Stimulated activated CD4-positive, alpha-beta T cell treated with anti-CD3 and anti-CD28 coated beads, Interleukin-1b, Interleukin-23, amount 100 ng/mL, for 24 hours (primary cell): Measurements from ENCODE around the gene PYCR2.

Experiments used
- DNase-seq, 4 experiments: peaks; one replicate each; pipeline ENCODE4 v3.0.0-alpha.2; 2020; ENCODE audit warnings: low read depth in 4 of 4, low spot score in 1 of 4

Gene PYCR2

GRCh38 chr1:225921734-225922709, 2.0 kb downstream of the PYCR2 start:
- DNase-seq = no peak

- peak in 1 of 4 experiments; percentile 25 for DNase-seq
Measured at GRCh38 chr1:225919906-225920305, 4.1 kb downstream of the PYCR2 start.

DNA sequence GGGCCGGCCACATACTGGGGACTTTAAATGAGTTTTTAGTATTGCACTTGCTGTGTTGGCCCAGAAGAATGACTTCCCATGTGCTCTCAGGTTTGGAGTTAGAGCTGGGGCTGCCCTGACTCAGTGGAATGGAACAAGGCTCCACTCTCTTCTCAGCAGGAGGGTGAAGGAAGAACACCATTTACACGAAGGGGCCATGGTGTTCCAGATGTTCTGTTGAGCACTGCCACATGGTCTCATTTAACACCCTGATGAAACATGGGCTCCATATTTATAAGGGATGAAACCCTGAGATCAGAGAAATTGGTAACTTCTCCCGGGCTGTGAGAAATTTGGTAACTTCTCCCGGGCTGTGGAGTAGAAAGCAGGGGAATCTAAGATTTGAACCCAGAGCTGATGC, 5.8 kb downstream of the PYCR2 start:
- DNase-seq = no peak

- no peak for DNase-seq
Measured at GRCh38 chr1:225917536-225917935, 6.5 kb downstream of the PYCR2 start.

DNA sequence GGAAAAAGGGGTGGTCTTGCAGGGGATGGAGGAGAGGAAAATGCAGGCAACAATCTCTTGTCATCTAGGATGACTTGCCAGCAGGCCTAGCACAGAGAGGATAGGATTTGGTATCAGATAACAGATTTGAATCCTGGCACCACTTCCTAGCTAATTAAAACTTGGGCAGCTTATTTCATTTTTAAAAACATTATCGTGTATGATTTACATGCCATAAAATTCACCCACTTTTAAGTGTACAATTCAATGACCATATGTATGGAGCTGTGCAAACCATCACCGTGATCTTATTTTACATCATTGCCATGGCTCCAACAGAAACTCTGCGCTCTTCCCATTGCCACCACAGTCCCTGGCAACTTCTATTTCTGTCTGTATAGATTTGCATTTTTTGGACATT, 6.9 kb downstream of the PYCR2 start:
- DNase-seq = no peak

- no peak for DNase-seq
Measured at GRCh38 chr1:225915538-225915991, 8.5 kb downstream of the PYCR2 start.

DNA sequence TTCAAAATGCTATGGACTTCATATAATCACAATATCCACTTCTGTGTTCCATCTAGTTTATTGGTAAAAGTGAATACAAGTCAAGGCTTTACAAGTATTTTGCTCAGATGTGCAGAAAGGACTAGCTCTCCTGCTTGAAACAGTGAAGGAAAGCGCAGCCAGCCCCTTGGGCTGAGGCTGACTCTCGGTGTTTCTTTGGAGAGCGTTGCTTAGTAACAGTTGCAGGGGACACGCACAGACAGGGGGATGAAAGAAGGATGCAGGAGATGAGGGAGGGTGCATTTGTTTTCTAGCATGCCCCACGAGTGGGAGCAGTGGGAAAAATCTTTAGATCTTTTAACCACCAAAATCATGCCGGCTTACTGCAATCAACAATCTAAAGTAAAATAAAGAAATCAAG, 9.1 kb downstream of the PYCR2 start:
- DNase-seq = no peak

DNA sequence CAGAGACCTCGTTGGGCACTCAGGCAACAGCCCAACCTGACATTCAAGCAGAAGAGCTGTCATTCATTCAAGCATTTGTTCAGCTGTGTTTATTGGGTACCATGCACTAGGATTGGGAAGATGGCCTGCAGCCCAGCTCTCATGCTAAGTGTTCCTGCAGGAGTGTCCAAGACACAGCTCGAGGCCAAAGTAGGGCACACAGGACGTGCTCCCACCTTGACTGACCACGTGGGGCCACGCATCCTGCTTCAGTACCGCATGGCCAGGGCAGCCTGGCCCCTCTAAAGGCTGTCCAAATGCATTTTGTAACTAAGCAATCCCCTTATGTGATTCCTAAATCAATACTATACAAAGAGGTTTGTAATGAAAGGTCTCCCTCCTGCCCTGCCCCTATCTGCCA, 9.7 kb downstream of the PYCR2 start:
- DNase-seq = no peak

DNA sequence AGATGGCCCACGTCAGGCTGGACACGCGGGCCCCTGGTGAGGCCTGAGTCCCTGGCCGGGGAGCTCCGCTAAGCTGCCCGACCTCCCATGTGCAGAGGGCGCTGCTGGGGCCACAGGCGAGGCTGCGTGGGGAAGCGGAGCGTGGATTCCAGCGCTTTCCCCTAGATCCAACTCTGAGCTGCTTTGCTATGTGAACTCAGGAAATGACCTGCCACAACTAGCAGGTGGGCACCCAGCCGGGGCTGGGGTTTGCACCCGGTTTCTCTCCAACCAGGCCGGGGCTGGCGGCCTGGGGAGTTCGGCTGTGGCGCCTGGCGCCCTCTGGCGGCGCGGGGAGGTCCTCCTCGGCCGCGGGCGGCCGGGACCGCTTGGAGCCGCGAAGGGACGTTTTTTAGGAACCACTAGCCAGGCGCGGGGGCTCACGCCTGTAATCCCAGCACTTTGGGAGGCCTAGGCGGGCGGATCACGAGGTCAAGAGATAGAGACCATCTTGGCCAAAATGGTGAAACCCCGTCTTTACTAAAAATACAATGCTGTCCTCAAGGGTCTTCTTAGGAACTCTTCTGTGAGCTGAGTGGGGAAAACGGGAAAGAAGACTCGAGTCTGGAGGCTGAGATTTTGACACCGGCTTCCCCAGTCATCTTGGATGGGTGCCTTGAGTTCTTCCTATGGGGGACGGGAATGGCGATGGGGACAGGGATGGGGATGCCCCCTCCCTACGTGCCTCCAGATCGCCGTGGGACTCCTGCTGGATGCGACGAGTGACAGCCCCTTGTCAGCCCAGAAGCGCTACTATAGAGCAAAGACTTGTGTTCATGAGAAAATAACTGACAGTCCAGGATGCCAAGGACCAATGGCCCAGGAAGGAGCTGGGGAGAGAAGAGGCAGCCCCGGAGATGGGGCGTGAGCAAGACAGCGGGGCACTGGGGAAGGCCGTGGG, 12.6 kb downstream of the PYCR2 start:
- peak; percentile 46 to 68 (median 56) for DNase-seq

- no peak for DNase-seq
Measured at GRCh38 chr1:225909477-225909876, 14.6 kb downstream of the PYCR2 start.

GRCh38 chr1:225908773-225909172, 15.3 kb downstream of the PYCR2 start:
- no peak for DNase-seq

DNA sequence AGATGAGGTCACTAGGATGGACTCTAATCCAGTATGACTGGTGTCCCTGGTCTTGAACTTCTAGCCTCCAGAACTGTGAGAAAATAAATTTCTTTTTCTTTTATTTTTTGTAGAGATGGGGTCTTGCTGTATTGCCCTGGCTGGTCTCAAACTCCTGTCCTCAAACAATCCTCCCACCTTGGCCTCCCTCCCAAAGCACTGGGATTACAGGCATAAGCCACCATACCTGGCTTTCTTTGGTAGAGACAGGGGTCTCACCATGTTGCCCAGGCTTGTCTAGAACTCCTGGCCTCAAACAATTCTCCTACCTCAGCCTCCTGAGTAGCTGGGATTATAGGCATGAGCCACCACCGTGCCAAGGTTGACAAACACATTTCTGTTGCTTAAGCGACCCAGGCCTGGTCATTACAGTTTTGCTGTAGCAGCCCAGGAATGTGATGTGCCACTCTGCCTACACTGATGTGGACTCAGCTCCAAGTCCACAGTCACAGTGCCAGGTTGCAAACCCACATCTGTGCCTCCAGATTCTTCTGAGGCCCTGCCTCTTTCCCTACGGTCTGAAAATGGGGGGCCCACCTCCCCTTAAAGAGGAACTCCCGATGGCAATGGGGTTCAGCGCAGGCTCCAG, 15.9 kb downstream of the PYCR2 start:
- no peak for DNase-seq

DNA sequence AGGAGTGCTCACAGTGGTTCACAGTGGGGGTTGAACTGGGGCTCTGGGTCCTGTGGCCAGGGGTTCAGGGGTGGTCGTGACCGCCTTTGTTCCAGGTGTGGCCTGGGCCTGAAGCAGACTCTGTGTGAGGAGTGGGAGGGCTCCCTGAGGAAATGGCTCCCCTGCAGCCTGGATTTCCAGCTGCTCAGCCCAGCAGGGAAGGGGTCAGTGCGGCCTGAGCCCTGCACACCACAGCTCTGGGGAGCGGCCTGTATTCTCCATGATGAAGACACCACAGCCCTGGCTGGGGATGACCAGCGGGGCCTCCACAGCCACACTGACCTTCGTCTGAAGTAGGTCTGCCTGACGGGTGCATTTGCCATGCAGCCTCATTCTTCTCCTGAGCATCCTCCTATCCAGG, 16.7 kb downstream of the PYCR2 start:
- DNase-seq = no peak

GRCh38 chr1:225906467-225906866, 17.6 kb downstream of the PYCR2 start:
- no peak for DNase-seq

GRCh38 chr1:225903623-225904022, 20.4 kb downstream of the PYCR2 start:
- DNase-seq = no peak

- DNase-seq = no peak
Measured at GRCh38 chr1:225899044-225899925, 24.8 kb downstream of the PYCR2 start.

DNA sequence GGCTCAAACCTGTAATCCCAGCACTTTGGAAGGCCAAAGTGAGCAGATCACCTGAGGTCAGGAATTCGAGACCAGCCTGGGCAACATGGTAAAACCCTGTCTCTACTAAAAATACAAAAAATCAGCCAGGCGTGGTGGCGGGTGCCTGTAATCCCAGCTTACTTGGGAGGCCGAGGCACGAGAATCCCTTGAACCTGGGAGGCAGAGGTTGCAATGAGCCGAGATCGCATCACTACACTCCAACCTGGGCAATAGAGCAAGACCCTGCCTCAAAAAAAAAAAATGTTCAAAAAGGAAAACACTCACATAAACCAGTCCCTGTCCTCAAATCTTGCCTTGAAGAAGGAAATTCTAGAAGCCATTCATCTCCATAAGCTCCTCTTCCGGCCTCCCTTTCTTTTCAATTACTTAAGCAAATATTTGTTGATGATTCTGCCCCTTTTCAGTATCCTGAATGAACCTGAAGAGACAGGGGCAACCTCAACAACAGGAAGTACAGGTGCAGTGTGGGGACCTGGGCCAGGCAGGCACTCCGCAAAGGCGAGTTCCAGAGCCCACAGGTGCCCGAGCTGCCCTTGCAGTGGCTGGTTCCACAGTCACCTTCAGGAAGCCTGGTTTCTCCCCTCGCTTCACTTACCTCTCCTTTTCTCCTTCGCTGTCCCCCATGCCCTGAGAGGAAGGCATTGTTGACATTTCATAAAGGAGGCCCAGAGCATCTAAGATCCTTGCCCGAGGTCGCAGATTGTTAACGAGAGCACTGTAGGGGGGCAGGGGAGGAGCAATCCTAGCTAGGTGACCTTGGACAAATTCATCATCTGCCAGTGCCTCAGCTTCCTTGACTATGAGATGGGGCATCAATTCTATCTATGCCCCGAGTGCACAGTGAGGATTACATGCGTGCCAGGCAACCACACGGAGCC, 26.2 kb downstream of the PYCR2 start:
- DNase-seq = no peak

DNA sequence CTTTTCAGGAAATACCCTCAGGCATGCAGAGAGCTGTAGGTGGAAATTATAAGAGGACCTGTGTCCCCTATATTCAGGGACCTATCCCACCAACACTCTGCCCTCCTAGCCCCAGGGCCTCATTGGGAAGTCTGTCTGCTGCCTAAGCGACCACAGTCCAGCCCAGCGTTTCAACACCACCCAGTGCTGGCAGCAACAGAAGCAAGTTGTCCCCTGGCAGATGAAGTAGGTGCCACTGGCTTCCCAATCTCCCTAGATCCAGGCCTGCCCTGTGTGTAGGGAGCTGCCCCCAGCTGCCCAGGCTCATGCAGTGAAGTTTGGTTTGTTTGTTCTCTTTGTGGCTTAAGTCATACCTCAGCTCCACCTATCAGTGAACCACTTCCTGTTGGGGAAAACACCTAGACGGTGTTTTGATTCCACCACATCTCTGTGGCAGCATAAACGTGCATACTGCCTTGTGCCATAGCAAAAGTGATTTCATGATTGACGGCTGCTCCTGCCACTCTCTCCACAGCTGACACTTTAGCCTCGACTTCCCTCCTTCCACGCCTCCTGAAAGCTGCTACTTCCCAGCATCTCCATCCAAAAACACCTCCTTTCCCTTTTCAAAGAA, 27.0 kb downstream of the PYCR2 start:
- peak in 2 of 4 experiments; percentile 33 to 35 for DNase-seq

GRCh38 chr1:225896494-225896893, 27.6 kb downstream of the PYCR2 start:
- DNase-seq = no peak
